Measurements from ENCODE around the gene EYS. TPM values are rescaled to one million over a fixed set of nuclear protein-coding genes. Genes with fewer than 3 reads are reported as not detected.

Gene EYS
- polyA plus RNA-seq, 2 of the 4 experiments (the other 2 are of a cell fraction): 0.03 to 0.06 TPM

- no peak for TF ChIP-seq BHLHE40 (IDR thresholded peaks at IDR 0.05; ENCODE audit: low read depth, low read length)
- TF ChIP-seq RARB (CRISPR knock-in tag; IDR thresholded peaks at IDR 0.05): no peak
- POLR2A ChIA-PET: no interaction called here
- H3K4me3 ChIP-seq: no peak overlapping the region
- H3K9me3 ChIP-seq: no peaks in the 10 kb centered on the region
- no peak overlapping the region for H3K4me2 ChIP-seq
- WGBS (ENCODE audit: missing lambda C conversion rate): 18% methylated on average over 1 of the region's 1 CpG
- FAIRE-seq (no peak), ATAC-seq (no peak), DNase-seq (ENCODE audit: low read depth in 1 of 2, low spot score in 1 of 2) (no peak)
- H3K4me1 ChIP-seq: no peaks in the 10 kb centered on the region
- CTCF ChIA-PET: no interaction called here
- H3K27ac ChIP-seq: no peak overlapping the region
Measured at GRCh38 chr6:63912887-63913286, 1794.1 kb downstream of the EYS start.

GRCh38 chr6:63910863-63911551 is 1796.0 kb downstream of the EYS start:
- no peaks in the 10 kb centered on the region for H3K9me3 ChIP-seq
- no peak for ATAC-seq
- WGBS (ENCODE audit: missing lambda C conversion rate): 73% methylated on average over 2 of the region's 2 CpGs
- no peak overlapping the region for H3K4me2 ChIP-seq
- DNase-seq (ENCODE audit: low read depth in 1 of 2, low spot score in 1 of 2): no peak
- H3K27ac ChIP-seq: no peak overlapping the region
- no peaks in the 10 kb centered on the region for H3K4me1 ChIP-seq
- CTCF ChIA-PET: interaction anchor here (0.6 kb wide), 1 partner anchor 26 kb away, joined by 3 read pairs; no protein-coding TSS in a partner anchor
- no peak for FAIRE-seq
- H3K4me3 ChIP-seq: no peak overlapping the region
- TF ChIP-seq NFE2L2 (conservative IDR thresholded peaks at IDR 0.05; ENCODE audit: low read length): no peak
- TF ChIP-seq MAFK (IDR thresholded peaks at IDR 0.05; ENCODE audit: partially characterized antibody): peak; percentile 30
- POLR2A ChIA-PET: no interaction called here

DNA sequence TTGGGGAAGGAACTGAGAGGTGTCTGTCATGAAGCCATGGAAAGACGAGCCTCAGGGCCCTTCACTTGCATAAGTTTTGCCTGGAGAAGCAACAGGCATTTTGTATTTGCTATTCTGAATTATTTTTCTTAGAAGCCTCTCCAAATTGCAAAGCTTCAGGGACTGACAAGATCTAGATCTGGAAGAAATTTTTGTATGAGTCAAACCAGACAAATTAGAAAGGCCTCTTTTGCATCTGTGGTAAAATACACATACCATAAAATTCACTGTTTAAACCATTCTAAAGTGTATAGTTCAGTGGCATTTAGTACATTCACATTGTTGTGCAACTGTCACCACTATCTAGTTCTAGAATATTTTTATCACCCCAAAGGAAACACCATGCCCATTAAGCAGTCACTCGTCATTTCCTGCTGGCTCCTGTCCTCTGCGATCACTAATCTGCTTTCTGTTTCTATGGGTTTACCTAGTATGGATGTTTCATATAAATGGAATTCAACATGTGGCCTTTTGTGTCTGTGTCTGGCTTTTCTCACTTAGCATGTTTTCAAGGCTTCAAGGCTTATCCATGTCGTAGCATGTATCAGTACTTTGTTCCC is 1802.3 kb downstream of the EYS start:
- Histone ChIP-seq H3K9me3 (no peaks in the 10 kb centered on the region), H3K27ac (no peak overlapping the region), H3K4me3 (no peak overlapping the region), H3K4me1 (no peaks in the 10 kb centered on the region), H3K4me2 (no peak overlapping the region)
- ChIA-PET CTCF (no interaction called here), POLR2A (no interaction called here)
- FAIRE-seq: no peak
- DNase-seq (ENCODE audit: low read depth in 1 of 2, low spot score in 1 of 2): no peak
- ATAC-seq: no peak
- no peak for TF ChIP-seq RAD21 (conservative IDR thresholded peaks at IDR 0.05 in 1 of 2, IDR thresholded peaks at IDR 0.05 in 1 of 2)
- TF ChIP-seq CEBPB (IDR thresholded peaks at IDR 0.05): no peak
- TF ChIP-seq, protein P1, sequence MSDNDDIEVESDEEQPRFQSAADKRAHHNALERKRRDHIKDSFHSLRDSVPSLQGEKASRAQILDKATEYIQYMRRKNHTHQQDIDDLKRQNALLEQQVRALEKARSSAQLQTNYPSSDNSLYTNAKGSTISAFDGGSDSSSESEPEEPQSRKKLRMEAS (IDR thresholded peaks at IDR 0.05): no peak
- TF ChIP-seq KDM5A (IDR thresholded peaks at IDR 0.05): no peak
- TF ChIP-seq, protein P2, sequence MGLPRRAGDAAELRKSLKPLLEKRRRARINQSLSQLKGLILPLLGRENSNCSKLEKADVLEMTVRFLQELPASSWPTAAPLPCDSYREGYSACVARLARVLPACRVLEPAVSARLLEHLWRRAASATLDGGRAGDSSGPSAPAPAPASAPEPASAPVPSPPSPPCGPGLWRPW (IDR thresholded peaks at IDR 0.05): no peak
- no peak for TF ChIP-seq NR3C1 (IDR thresholded peaks at IDR 0.05)
- TF ChIP-seq GATA3 (IDR thresholded peaks at IDR 0.05; ENCODE audit: borderline replicate concordance): no peak
- TF ChIP-seq HOXB5 (CRISPR knock-in tag; IDR thresholded peaks at IDR 0.05): no peak
- no peak for TF ChIP-seq FOSL2 (IDR thresholded peaks at IDR 0.05)
- no peak for TF ChIP-seq FOSL2 (CRISPR knock-in tag; IDR thresholded peaks at IDR 0.05)
- TF ChIP-seq EHF (CRISPR knock-in tag; IDR thresholded peaks at IDR 0.05): no peak
- no peak for TF ChIP-seq HDAC2 (IDR thresholded peaks at IDR 0.05)
- TF ChIP-seq RNF2 (IDR thresholded peaks at IDR 0.05; ENCODE audit: borderline replicate concordance, low read depth): no peak
- no peak for TF ChIP-seq ZFP36 (IDR thresholded peaks at IDR 0.05; ENCODE audit: borderline replicate concordance, partially characterized antibody)
- 55% methylated on average over 4 of the region's 4 CpGs for WGBS (ENCODE audit: missing lambda C conversion rate)

GRCh38 chr6:63899550-63899949 is 1807.5 kb downstream of the EYS start:
- H3K27ac ChIP-seq: no peak overlapping the region
- H3K9me3 ChIP-seq: no peaks in the 10 kb centered on the region
- ATAC-seq (no peak), FAIRE-seq (no peak), DNase-seq (ENCODE audit: low read depth in 1 of 2, low spot score in 1 of 2) (peak in 1 of 2 experiments; percentile 1)
- TF ChIP-seq ZFP36 (IDR thresholded peaks at IDR 0.05; ENCODE audit: borderline replicate concordance, partially characterized antibody): no peak
- TF ChIP-seq, protein P3, sequence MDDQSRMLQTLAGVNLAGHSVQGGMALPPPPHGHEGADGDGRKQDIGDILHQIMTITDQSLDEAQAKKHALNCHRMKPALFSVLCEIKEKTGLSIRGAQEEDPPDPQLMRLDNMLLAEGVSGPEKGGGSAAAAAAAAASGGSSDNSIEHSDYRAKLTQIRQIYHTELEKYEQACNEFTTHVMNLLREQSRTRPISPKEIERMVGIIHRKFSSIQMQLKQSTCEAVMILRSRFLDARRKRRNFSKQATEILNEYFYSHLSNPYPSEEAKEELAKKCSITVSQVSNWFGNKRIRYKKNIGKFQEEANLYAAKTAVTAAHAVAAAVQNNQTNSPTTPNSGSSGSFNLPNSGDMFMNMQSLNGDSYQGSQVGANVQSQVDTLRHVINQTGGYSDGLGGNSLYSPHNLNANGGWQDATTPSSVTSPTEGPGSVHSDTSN (IDR thresholded peaks at IDR 0.05): no peak
- TF ChIP-seq RARB (CRISPR knock-in tag; IDR thresholded peaks at IDR 0.05): no peak
- no peak for TF ChIP-seq KDM5A (IDR thresholded peaks at IDR 0.05)
- TF ChIP-seq EHMT2 (IDR thresholded peaks at IDR 0.05; ENCODE audit: low read depth): no peak
- TF ChIP-seq POLR2AphosphoS2 (conservative IDR thresholded peaks at IDR 0.05; ENCODE audit: low read length): no peak
- TF ChIP-seq POLR2A (IDR thresholded peaks at IDR 0.05; ENCODE audit: low read length): no peak
- TF ChIP-seq RAD21 (conservative IDR thresholded peaks at IDR 0.05 in 1 of 2, IDR thresholded peaks at IDR 0.05 in 1 of 2): no peak
- TF ChIP-seq TP53 (CRISPR knock-in tag; IDR thresholded peaks at IDR 0.05): no peak
- no peak for TF ChIP-seq CBX8 (IDR thresholded peaks at IDR 0.05)
- TF ChIP-seq NFE2L2 (conservative IDR thresholded peaks at IDR 0.05; ENCODE audit: low read length): no peak
- no peak for TF ChIP-seq PHF8 (IDR thresholded peaks at IDR 0.05; ENCODE audit: borderline replicate concordance, low read depth)
- TF ChIP-seq FOXS1 (CRISPR knock-in tag; IDR thresholded peaks at IDR 0.05): no peak
- no peak for TF ChIP-seq ESRRA (IDR thresholded peaks at IDR 0.05; ENCODE audit: borderline replicate concordance, low read length)
- ChIA-PET POLR2A (no interaction called here), CTCF (no interaction called here)
- H3K4me2 ChIP-seq: no peak overlapping the region
- no peak overlapping the region for H3K4me3 ChIP-seq
- H3K4me1 ChIP-seq: no peaks in the 10 kb centered on the region

All from A549 (cell line).